Activated CD8-positive, alpha-beta memory T cell treated with anti-CD3 and anti-CD28 coated beads for 4 hours (primary cell): ENCODE data around the gene USP47.

Experiments used
- DNase-seq, 2 donors: peaks; one replicate each; pipeline ENCODE4 v3.0.0-alpha.2; 2020; ENCODE audit warnings: low read depth in 2 of 2

Gene USP47

DNA sequence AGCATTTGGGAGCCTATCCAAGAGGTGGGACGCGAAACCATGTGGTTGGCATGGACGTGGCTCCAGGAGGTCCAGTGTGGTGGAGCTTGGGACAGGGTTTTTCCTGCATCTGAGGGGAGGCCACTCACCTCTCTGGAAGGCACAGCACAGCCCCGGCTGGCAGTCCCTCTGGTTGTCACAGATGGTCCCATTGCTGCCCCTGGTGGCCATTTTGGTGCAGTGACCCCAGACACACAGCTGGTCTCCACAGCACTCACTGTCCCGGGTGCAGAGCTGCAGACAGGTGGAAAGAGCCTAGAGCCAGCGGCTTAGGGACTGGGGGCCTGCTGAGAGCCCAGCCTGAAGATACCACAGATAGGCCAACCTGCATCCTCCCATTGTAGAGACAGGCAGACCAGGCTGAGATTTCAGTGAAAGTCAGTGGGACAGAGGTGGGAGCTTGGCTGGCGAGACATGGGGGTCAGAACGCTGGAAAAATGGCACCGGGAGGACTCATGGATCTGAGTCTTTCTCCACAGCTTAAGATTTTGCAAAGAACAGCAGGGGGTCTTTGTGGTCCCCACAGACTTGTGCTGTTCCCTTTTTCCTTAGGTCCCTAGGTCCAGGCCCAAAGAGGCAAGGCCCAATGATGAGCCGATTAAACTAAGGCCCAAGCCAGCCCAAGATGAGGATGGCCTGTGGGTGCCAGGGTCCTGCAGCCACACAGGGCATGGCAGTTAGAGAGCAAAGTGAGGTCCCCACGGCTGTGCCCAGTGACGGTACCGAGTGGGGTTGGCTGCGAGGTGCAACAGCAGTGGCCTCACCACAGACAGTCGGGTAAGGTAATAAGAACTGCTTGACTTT is 125.3 kb downstream of the USP47 start:
- peak in 1 of 2 donors; percentile 23 for DNase-seq

DNA sequence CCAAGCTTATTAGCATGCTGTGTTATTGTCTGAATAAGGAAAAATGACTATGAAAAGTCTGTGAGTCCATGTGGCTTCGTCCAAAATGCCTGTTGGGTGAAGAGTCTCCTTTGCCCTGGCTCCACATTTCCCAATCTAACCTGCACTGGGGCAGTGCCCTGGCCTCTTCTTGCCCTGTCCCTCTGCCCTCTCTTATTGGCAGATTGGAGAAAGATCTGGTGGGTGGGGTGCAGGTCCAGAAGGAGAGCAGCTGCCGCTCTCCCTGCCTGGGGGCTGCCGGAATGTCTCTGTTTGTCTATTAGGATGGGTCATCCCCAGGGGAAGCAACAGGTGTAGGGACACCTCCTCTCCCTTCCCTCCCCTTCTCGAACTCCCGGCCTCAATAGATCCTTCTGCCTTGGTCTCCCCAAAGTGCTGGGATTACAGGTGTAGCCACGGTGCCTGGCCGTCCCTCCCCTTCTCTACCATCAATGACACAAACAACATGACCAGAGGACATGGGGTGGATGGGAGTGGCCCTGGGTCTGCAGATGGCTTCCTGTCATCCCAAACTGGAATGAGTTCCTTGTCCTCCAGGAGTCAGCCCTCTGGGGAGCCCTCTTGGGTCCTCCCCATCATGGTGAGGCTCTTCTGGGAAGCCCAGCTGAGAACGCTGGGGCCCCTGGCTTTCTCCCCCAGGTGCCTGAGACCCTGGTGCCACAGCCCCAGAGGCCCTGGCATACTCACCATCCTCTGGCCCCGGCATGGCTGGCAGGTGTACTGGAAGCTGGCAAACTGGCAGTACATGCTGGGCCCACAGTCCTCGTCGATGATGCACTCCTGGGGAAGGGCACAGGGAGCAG is 126.1 kb downstream of the USP47 start:
- no peak for DNase-seq

DNA sequence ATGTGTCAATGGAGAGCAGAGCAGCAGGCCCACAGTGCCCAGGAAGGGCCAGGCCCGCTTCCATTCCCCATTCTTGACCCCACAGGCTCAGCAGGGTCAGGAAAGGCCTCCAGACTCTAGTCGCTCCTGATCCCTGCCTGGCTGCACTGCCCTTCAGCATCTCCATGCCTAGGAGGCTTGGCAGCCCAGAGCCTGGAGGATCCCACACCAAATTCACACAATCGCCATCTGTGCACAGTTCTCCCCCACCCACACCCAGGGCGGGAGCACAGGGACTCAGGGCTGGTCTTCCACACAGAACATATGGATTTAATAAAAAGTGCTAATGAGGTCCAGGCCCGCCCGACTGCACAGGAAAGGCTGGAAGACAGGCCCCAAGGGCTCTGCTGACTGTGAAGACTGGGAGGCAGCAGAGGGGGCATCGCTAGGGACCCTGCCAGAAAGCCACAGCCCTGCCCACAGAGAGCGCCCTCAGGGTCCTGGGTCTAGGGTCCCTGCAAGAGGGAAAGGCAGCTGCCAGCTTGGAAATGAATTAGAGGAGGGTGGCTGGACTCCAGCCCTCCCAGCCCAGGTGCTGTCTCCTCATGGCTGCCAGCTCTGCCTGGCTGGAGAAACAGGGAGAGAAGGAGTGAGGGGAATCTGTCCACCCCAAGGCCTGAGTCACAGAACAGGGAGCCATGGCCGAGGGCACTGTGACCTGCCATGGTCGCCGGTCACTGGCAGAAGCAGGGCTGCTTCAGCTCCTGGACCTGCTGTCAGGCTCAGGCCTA is 126.9 kb downstream of the USP47 start:
- no peak for DNase-seq

DNA sequence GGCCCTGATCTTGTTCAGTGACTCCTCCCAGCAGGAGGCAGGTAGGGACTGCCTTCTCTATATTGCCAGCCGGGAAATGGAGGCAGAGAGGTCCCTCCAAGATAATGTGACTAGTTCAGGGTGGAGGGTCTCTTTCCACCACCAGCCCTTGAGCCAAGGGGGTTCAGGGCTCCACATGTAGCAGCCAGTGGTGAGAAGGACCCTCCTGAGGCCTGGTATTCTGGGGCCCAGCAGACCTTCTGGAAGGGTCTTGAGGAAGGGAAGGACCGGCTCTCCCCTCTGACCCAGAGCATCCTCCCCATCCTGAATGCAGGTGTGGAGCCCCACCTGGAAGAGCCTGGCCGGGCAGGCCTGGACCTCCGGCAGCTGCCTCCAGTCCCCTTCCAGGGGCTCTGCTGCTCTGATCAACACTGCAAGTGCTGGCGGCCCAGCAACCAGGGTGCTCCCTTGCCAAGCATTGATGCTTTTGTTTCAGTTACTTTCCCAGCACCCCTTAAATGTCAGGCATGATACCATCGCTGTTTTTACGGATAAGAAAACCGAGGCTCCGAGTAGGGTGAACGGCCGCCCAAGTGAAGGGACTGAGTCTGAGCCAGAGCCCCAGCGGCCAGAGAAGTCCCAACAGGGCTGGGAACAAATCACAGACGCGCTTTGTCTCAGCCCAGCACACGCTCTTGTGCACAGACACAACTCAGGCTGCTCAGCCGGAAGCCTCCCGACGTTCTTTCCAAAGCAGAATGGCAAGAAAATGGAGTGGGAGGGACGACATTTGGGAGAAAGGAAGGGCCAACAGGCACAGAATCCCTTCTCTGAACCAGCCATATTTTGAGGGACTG is 127.8 kb downstream of the USP47 start:
- DNase-seq: no peak

DNA sequence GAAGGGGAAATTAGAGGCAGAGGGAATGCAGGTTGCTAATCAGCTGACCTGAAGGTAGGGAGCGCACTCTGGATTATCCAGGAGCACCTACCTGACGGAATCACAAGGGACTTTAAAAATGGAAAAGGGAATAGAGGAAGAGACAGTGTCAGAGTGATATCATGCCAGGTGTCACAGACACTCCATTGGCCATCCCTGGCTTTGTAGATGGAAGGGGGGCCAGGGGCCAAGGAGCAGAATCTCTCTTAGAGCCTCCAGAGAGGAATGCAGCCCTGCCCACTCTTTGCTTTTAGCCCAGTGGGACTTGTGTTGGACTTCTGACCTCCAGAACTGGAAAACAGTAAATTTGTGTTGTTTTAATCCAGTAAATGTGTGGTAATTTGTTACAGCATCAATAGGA is 128.8 kb downstream of the USP47 start:
- no peak for DNase-seq

DNA sequence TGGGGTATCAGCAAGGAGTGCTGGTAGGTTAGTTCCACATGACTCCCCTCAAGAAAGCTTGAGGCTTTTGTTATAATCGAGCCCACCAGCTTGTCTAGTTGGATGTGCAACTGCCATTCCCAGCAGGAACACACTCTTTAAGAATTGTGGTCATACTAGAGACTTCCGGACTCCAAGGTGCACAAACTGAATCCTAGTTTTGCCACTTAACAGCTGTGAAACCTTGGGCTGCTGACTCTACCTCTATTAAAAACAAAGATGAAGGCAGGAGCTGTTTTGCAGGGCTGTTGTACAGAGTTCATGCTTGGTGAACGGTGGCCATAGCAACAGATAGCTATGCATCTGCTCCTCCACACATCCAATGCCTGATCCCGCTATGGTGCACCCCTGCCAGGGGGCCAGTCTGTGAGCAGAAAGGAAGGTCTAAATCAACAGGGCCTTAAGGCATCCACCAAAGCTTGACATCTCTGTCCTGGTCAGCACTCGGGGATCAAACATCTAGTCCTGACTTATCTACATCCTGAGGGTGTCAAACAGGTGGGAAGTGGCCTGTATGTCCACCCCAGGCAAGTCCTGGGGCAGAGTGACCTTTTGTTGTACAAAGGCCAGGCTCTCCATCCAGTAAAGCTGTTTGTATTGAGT is 130.3 kb downstream of the USP47 start:
- DNase-seq: no peak

DNA sequence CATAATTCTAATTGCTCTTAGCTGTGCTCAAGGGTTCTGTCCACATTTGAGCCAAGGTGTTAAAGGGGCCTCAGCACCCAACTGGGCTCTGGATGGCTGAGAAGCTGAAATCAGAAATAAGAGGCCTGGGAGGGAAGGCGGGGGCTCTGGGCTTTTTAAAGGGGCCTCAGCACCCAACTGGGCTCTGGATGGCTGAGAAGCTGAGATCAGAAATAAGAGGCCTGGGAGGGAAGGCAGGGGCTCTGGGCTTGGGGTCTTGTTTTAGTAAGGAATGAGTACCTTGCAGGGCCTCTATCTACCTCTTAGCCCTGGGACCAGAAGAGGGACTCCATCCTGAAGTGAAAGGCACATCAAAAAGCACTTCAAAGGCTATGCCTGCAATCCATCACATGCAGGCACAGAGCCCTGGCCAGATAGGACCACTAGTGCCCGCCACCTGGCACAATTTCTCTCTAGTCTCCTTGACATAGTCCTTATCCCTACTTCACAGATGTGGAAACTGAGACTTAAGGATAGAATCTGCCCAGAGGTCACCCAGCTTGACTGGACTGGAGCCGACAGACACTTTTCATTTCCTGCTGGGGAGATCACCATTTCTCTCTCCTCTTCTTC is 131.1 kb downstream of the USP47 start:
- DNase-seq: no peak

DNA sequence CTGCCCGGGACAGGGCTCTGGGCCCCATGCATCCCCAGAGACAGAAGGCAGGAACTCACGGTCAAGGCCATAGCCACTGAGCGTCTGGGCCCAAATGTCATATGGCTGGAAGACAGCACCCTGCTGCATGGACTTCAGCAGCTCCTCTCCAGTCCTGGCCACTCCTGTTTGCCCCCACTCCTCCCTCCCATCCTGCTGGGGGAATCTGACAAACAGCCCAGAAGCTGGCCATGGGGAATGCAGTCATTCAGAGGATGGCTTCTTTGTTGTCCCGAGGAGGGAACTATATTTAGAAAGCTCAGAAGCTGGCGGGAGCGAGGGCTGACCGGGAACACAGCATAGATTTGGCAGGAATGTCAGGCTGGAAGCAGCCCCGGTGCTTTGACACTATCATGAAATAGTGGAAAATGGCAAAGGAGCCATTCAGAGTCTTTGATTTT is 131.6 kb downstream of the USP47 start:
- no peak for DNase-seq

DNA sequence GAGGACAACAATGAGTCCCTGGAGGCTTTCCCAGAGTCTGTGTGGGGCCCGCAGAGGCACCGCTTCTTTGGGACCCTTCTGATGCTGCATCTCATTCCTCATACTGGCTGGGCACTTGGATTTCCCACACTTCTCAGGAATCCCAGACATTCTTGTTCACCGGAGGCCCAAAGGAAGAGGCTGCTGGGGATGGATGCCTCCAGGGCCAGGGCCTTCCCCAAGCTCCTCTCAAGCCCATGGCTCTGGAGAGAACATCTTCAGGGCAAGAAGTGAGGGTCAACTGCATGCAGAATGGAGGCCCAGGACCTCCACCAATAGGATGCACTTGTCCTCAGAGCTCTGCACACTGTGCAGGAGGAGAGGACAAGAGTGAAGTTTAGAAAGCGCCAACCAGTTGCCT is 132.1 kb downstream of the USP47 start:
- DNase-seq: no peak

DNA sequence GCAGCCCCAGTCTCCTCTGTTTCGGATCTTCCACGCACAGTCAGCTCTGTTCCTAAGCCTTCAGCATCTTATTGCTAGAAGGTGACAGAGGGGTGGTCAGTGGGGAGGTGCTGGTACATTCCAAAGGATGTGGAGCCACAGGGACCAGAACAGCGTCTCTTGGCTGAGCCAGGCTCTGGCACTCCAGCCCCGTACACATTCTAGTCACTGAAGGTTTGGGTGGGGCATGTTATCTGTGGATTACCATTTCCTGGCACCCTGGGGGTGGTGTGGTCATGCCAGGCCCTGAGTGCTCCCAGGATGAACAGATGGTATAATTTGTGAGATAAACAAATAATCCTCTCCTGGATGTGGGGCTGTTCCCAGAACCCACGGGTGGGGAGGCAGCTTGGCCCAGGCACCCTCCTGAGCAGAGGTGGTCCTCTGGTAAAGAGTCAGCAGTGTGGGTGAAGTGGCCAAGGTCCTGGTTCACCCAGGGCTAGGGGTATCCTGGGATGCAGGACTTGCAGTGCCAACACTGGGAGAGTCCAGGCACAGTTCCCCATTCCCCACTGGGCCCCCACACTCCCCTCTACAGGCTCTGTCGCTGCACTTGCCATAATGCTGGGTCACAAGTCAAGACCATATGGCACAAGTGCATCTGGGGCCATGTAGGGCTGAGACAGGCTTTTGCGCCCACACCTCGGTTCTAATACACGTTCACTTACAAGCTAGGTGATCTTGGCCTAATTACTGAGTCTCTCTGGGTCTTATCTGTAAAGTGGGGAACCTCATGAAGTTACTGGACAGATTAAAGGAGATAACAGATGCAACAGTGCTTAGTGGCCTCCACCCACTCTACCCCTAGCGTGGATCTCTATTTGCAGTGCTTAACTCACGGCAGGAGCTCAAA is 133.7 kb downstream of the USP47 start:
- no peak for DNase-seq

DNA sequence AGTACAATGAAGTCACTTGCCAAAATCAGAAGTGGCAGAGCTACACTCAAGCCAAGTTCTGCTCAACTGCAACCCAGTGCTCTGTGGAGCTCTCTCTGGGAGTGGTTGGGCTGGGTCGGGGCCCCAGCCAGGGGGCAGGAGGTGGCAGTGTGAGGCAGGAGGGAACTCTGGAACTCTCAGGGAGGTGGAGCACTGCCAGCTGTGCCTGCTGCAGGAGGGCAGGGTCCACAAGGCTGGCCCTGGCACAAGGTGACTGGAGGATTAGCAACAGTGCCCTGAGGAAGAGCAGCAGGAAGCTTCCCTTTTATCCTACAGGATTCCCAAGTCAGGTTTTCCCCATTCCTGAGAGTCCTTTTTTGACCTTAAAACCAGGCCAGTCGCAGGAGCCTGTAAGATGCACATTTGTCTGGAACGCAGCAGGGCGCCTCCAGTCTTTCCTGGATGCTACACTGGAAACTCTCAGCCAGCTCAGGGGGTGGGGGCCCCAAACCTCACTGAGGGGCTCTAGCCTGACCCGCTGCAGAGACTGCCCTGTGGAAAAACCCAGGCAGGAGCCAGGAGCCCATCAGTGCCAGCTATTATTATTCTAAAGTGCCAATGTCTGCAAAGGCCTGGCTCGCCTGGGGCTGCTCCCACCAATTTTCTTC is 134.8 kb downstream of the USP47 start:
- DNase-seq: no peak

DNA sequence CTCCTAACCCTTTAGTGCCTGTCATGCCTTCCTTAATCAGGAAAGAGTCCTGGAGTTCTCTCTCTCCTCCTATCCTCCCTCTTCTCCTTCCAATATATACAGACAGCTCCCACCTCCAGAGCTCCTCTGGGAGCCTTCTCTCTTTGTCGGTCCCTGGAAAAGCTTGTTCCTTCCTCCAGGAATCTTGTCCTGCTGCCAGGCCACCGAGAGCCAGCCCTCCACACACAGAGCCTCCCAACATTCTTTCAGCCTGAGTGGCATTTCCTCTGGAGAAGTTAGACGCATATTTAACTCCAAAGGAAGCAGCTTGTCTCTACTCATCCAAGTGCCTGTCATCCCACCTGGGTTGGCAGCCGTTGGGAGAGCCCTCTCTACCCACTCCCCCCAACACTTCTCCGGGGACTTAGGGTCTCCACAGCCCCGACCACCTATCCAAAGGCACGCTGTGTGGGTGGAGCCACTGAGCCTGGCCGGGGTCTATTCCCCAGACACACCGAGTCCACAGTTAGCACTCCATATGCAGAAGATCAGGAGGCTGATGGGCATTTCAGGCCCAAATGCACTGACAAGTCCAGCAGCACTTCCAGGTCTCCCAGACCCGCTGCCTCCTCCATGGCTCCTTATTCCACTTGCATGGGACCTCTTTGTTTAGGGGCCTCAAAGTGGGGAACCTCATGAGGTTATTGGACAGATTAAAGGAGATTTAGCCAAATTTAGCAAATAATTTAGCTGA is 135.6 kb downstream of the USP47 start:
- no peak for DNase-seq

DNA sequence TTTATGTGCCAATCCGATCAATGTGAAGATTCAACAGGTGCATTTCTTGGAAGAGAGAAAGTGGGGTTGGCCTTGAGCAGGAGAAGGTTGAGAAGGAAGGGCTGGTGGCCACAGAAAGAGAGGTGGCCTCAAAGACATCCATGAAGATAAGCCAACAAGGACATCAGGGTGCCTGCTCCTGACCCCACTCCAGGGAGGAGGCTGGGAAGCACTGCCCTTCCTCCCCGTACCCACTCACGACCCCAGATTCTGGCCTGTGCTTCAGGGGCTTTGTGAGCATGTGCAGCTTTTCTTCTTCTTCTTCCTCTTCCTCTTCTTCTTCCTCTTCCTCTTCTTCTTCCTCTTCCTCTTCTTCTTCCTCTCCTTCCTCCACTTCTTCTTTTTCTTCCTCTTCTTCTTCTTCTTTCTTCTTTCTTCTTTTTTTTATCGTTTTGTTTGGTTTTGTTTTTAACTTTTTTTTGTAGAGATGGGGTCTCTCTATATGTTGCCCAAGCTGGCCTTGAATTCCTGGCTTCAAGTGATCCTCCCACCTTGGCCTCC is 136.4 kb downstream of the USP47 start:
- no peak for DNase-seq

DNA sequence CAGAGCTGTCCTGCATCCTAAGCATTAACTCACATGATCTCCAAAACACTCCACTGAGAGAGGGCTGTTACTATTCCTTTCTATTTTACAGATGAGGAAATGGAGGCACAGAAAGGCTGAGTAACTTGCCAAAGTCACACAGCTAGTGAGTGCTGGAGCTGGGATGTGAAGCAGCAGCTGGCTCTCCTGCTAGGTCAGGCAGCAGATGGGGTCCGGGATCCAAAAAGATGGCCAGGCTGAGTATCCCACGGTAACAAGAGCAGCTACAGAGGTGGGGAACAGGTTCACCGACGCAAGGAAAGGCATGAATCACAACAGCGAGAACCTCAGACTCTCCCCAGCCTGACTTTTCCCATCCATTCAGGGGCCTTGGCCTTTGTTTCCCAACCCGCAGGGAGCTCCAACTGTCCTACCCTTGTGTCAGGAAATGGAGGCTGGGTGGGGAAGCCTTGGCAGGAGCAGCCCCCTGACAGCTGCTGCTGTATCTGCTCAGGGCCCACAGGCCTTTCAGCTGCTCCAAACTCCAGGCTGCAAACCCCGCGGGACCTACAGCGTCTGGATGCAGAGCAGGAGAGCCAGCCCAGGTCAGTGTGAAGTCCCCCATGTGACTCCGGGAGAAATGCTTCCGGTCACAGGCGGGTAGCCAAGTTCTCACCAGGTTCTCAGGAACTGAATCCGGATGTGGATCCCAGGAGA is 137.2 kb downstream of the USP47 start:
- no peak for DNase-seq

DNA sequence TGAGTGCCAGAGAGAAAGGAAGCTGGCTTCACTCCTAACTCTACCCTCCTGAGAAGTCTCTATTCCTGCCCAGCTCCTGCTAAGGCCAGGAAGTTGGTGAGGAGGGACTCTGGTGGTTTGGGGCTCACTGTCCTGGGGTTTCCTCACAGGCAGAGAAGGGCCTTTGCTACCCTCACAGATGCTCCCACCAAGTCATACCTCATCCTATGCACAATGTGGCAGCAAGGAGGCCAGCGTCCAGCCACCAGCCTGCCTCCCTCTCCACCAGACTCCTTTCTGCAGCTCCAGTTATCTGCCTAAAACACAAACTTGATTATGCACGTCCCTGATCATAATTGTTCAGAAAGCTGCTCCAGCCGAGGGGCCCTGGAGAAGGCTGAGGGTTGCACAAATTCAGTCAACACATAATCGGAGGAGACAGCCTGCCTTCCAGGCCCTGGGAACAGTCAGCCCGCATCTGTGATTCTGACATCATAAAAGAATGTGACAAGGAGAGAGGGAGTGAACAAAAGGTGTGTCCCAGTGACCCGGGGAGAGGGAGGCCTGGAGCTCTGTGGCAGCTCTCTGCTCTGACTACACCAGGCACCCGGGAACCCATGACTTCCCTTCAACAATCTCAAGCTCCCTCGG is 137.8 kb downstream of the USP47 start:
- DNase-seq: no peak

DNA sequence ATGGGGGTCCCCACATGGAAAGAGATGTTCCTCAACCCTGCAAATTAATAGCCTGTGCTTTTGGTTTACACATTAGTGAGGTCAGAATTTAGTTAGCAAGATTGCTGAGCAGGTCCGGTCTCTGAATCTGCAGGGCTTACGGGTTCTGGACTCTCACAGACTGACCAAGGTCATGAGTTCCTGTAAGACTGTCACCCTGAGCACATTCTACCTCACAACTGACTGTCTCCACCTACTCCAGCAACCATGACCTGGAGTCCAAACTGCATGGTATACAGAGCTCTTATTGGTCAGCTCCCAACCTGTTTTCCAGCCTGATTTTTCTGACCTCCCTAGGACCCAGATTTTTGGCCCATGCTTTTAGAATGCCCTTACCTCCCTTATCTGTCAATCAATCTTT is 138.4 kb downstream of the USP47 start:
- no peak for DNase-seq

DNA sequence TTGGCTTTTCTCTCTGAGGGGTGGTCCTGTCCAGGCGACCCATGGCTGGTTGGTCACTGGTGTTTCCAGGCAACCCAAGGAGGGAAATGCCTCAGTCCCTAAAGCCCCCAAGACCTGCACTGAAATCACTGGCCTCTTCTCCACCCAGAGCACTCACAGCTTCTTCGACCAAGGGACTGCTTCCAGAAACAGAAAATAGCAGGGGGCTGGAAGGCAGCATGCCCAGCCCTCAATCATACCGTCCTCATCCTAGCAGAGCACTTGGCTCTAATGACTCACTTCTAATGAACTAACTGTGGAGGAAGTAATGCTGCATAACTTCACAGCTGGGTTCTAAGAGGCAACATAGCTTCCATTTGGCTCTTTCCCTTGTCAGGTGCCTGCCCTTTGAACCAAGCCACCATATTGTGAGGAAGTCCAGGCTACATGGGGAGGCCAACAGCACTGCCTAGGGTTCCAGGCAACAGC is 139.1 kb downstream of the USP47 start:
- DNase-seq: no peak
